Vagina (tissue), 2 donors: ENCODE measurements around the gene SLC22A23.

ENCODE experiments used
- POLR2A ChIP-seq, 2 donors: fragments of 450-650 bp; IDR thresholded peaks; one replicate each; pipeline ENCODE4 v1.6.1; 2017; ENCODE audit warnings: antibody characterized with exemption in 2 of 2, mild to moderate bottlenecking in 2 of 2, moderate library complexity in 2 of 2
- POLR2AphosphoS5 ChIP-seq, 2 donors: sonication (generic); formaldehyde crosslinking; IDR thresholded peaks; one replicate each; pipeline ENCODE4 v1.9.0; 2017; ENCODE audit warnings: antibody characterized with exemption in 2 of 2, mild to moderate bottlenecking in 2 of 2, low read depth in 1 of 2; ENCODE audit not compliant: insufficient read depth in 1 of 2
- TF ChIP-seq, protein P1 (sequence below), 3 experiments: fragments of 450-650 bp in 2 of 3; fragments of 200-600 bp in 1 of 3; sonication (generic) in 1 of 3; IDR thresholded peaks; one replicate each; pipeline ENCODE4 v1.5.1; 2017 to 2019; ENCODE audit warnings: antibody characterized with exemption in 3 of 3, mild to moderate bottlenecking in 2 of 3, moderate library complexity in 2 of 3

GRCh38 chr6:3294921-3295871 lies 161.7 kb downstream of the SLC22A23 start:
- TF ChIP-seq, protein P1, sequence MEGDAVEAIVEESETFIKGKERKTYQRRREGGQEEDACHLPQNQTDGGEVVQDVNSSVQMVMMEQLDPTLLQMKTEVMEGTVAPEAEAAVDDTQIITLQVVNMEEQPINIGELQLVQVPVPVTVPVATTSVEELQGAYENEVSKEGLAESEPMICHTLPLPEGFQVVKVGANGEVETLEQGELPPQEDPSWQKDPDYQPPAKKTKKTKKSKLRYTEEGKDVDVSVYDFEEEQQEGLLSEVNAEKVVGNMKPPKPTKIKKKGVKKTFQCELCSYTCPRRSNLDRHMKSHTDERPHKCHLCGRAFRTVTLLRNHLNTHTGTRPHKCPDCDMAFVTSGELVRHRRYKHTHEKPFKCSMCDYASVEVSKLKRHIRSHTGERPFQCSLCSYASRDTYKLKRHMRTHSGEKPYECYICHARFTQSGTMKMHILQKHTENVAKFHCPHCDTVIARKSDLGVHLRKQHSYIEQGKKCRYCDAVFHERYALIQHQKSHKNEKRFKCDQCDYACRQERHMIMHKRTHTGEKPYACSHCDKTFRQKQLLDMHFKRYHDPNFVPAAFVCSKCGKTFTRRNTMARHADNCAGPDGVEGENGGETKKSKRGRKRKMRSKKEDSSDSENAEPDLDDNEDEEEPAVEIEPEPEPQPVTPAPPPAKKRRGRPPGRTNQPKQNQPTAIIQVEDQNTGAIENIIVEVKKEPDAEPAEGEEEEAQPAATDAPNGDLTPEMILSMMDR (IDR thresholded peaks at IDR 0.05) = no peak
- TF ChIP-seq POLR2A (IDR thresholded peaks at IDR 0.05) = no peak
- no peak for TF ChIP-seq POLR2AphosphoS5 (IDR thresholded peaks at IDR 0.05; ENCODE audit: insufficient read depth in 1 of 2, low read depth in 1 of 2)
